Ovary (tissue), 3 donors: Measurements from ENCODE around the gene PLEKHG4B.

ENCODE experiments used
- CTCF ChIP-seq, 3 donors: fragments of 450-650 bp in 2 of 3; fragments of 200-600 bp in 1 of 3; IDR thresholded peaks; one replicate each; pipeline versions ENCODE4 v1.5.1 to v1.8.0; 2016 to 2022; ENCODE audit warnings: antibody characterized with exemption in 3 of 3, mild to moderate bottlenecking in 1 of 3
- POLR2A ChIP-seq: fragments of 450-650 bp; IDR thresholded peaks from one replicate; pipeline ENCODE4 v1.6.1; 2017; ENCODE audit warnings: antibody characterized with exemption, mild to moderate bottlenecking, moderate library complexity
- donor health status: DM: no; HTN: no; CAD: no.

GRCh38 chr5:185095-186070 lies 93.4 kb downstream of the PLEKHG4B start:
- TF ChIP-seq CTCF (IDR thresholded peaks at IDR 0.05) (no peak), POLR2A (no peak)
